Measurements from ENCODE around the gene ASIC2. TPM values are rescaled to one million over a fixed set of nuclear protein-coding genes. Genes with fewer than 3 reads are reported as not detected.

The ASIC2 gene
- total and polyA plus RNA-seq, 10 donors: not detected

DNA sequence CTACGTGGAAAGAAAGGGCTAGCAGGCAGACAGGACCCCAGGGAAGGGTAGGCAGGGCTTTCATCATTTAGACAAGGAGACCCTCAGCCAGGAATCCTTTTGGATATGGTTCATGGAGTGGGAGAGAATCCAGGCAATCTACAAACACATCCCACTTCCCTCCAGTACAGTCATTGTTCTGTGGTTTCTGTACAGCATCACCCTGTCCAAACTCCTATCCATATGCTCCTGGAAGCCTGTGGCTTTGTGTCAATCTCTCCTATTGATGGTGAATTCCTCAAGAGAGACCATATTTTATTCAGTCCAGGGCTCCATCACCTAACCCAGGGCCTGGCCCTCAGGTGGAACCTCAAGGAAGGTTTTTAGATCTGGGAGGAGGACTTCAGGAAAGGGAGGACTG, 202.3 kb downstream of the ASIC2 start:
- Histone ChIP-seq H3K27me3 (replicated peaks in 1 of 7) (peaks cover 0 to 63% (median 0%) of the 10 kb centered on the region in 7 donors), H3K9me3 (no peaks in the 10 kb centered on the region), H3K36me3 (no peaks in the 10 kb centered on the region), H3K4me1 (no peaks in the 10 kb centered on the region), H3K4me3 (no peak overlapping the region), H3K27ac (no peak overlapping the region)
- DNase-seq: no peak
- TF ChIP-seq POLR2A (IDR thresholded peaks at IDR 0.05) (no peak), POLR2AphosphoS5 (IDR thresholded peaks at IDR 0.05) (no peak)
- TF ChIP-seq, protein P1, sequence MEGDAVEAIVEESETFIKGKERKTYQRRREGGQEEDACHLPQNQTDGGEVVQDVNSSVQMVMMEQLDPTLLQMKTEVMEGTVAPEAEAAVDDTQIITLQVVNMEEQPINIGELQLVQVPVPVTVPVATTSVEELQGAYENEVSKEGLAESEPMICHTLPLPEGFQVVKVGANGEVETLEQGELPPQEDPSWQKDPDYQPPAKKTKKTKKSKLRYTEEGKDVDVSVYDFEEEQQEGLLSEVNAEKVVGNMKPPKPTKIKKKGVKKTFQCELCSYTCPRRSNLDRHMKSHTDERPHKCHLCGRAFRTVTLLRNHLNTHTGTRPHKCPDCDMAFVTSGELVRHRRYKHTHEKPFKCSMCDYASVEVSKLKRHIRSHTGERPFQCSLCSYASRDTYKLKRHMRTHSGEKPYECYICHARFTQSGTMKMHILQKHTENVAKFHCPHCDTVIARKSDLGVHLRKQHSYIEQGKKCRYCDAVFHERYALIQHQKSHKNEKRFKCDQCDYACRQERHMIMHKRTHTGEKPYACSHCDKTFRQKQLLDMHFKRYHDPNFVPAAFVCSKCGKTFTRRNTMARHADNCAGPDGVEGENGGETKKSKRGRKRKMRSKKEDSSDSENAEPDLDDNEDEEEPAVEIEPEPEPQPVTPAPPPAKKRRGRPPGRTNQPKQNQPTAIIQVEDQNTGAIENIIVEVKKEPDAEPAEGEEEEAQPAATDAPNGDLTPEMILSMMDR (IDR thresholded peaks at IDR 0.05 in 8 of 11, conservative IDR thresholded peaks at IDR 0.05 in 3 of 11): no peak
- 45 to 63% (median 58%) methylated on average over 1 of the region's 1 CpG for WGBS, 5 donors
- intact Hi-C loops (cut with DNase I; ENCODE audit: low total_unique reads): no loop called here

DNA sequence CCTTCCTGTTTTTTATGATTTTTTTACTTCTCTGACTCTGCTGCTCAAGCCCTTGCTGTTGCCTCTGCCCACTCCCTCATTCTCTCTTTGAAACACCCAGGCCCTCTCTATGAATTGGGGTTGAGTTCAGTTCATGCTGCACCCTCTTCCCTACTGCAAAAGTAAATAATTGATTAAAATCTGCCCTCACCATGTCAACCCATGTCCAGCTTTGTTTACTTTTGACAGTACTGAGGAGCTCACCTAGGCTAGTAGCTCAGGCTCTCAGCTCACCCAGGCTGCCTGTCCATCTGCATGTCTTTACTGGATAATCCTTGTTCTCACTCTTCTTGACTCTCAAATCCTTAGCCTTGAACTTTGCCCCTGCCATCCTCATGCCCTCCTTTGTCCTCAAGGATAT, 206.2 kb downstream of the ASIC2 start:
- no peaks in the 10 kb centered on the region for H3K4me1 ChIP-seq
- intact Hi-C loops (cut with DNase I; ENCODE audit: low total_unique reads): no loop called here
- TF ChIP-seq POLR2AphosphoS5 (IDR thresholded peaks at IDR 0.05) (no peak), POLR2A (IDR thresholded peaks at IDR 0.05) (no peak)
- TF ChIP-seq, protein P1 (IDR thresholded peaks at IDR 0.05 in 8 of 11, conservative IDR thresholded peaks at IDR 0.05 in 3 of 11): no peak
- H3K9me3 ChIP-seq: no peaks in the 10 kb centered on the region
- no peak overlapping the region for H3K4me3 ChIP-seq
- DNase-seq: no peak
- peaks cover 0 to 46% (median 0%) of the 10 kb centered on the region in 7 donors for H3K27me3 ChIP-seq (replicated peaks in 1 of 7)
- H3K27ac ChIP-seq: no peak overlapping the region
- H3K36me3 ChIP-seq: no peaks in the 10 kb centered on the region

DNA sequence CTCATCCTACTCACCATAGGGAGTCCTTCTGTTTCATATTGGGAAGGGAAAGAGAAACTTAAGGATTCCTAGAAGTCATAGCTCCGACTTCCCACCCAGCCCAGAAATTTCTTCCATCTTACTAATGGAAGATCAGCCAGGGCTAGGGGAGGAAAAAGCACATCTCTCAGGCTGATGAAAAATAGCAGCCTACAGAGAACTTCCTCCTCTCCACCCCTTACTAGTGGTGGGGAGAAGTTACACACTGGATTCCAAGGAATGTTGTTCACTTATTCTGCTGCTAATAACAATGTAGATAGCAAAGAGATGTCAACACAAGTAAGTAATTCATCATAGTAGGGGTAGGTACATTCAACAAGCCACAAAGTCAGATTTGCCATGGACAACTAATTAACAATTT, 207.1 kb downstream of the ASIC2 start:
- Histone ChIP-seq H3K36me3 (no peaks in the 10 kb centered on the region), H3K27me3 (replicated peaks in 1 of 7) (peaks cover 0 to 46% (median 0%) of the 10 kb centered on the region in 7 donors), H3K9me3 (no peaks in the 10 kb centered on the region), H3K4me1 (no peaks in the 10 kb centered on the region), H3K4me3 (no peak overlapping the region), H3K27ac (no peak overlapping the region)
- no peak for TF ChIP-seq POLR2A (IDR thresholded peaks at IDR 0.05)
- TF ChIP-seq, protein P1 (IDR thresholded peaks at IDR 0.05 in 8 of 11, conservative IDR thresholded peaks at IDR 0.05 in 3 of 11): no peak
- no peak for TF ChIP-seq POLR2AphosphoS5 (IDR thresholded peaks at IDR 0.05)
- no peak for DNase-seq
- intact Hi-C loops (cut with DNase I; ENCODE audit: low total_unique reads): no loop called here
- WGBS, 5 donors: 46 to 78% (median 63%) methylated on average over 1 of the region's 1 CpG

DNA sequence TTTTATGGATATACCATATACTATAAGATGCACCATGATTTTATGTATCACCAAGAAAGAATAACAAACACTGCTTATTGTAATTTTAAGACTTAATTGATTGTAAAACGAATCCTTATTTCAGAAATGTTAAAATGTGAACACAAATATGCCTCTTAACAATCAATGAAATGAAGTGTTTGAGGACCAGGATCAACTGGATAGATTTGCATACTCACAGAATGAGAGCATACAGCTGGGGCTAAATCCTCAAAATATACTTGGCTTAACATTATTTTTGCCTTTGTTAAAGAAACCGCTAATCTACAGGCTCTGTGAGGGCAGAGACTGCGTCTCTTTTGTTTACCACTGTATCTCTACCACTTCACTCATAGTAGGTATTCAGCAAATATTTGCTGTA, 207.8 kb downstream of the ASIC2 start:
- H3K9me3 ChIP-seq: no peaks in the 10 kb centered on the region
- H3K36me3 ChIP-seq: no peaks in the 10 kb centered on the region
- no peak overlapping the region for H3K4me3 ChIP-seq
- no peaks in the 10 kb centered on the region for H3K4me1 ChIP-seq
- WGBS, 5 donors: 78 to 81% (median 78%) methylated on average over 3 of the region's 3 CpGs
- H3K27me3 ChIP-seq (replicated peaks in 1 of 7): peaks cover 0 to 42% (median 0%) of the 10 kb centered on the region in 7 donors
- no peak overlapping the region for H3K27ac ChIP-seq
- DNase-seq: no peak
- TF ChIP-seq POLR2A (IDR thresholded peaks at IDR 0.05) (no peak), POLR2AphosphoS5 (IDR thresholded peaks at IDR 0.05) (no peak)
- TF ChIP-seq, protein P1 (IDR thresholded peaks at IDR 0.05 in 8 of 11, conservative IDR thresholded peaks at IDR 0.05 in 3 of 11): no peak
- intact Hi-C loops (cut with DNase I; ENCODE audit: low total_unique reads): no loop called here
